ENCODE data around the gene RNGTT.
A peak's percentile ranks its signal among the peaks of the same experiment; 100 is the strongest.
"Not testable (repeated sequence)": the region's sequence is repeated elsewhere in the genome, so short reads cannot be mapped to it uniquely, and the experiment has no call there.

Gene RNGTT

GRCh38 chr6:88910922-88911778 lies 52.3 kb downstream of the RNGTT start:
- no peak for DNase-seq (ENCODE audit: low read depth)

- no peak for DNase-seq (ENCODE audit: low read depth)
These were observed 54.5 kb downstream of the RNGTT start for GRCh38 chr6:88908598-88909548.

- DNase-seq (ENCODE audit: low read depth): not testable (repeated sequence)
These were observed 56.3 kb downstream of the RNGTT start for GRCh38 chr6:88907148-88907547.

GRCh38 chr6:88899569-88900316 lies 63.7 kb downstream of the RNGTT start:
- no peak for DNase-seq (ENCODE audit: low read depth)

GRCh38 chr6:88895911-88896310 lies 67.5 kb downstream of the RNGTT start:
- no peak for DNase-seq (ENCODE audit: low read depth)

- no peak for DNase-seq (ENCODE audit: low read depth)
These were observed 72.3 kb downstream of the RNGTT start for GRCh38 chr6:88890860-88891845.

GRCh38 chr6:88890394-88890793 lies 73.0 kb downstream of the RNGTT start:
- DNase-seq (ENCODE audit: low read depth): no peak

- DNase-seq (ENCODE audit: low read depth): no peak
These were observed 79.1 kb downstream of the RNGTT start for GRCh38 chr6:88884361-88884760.

- no peak for DNase-seq (ENCODE audit: low read depth)
These were observed 80.9 kb downstream of the RNGTT start for GRCh38 chr6:88882536-88882935.

- no peak for DNase-seq (ENCODE audit: low read depth)
These were observed 82.0 kb downstream of the RNGTT start for GRCh38 chr6:88881451-88881850.

GRCh38 chr6:88880021-88880420 lies 83.4 kb downstream of the RNGTT start:
- DNase-seq (ENCODE audit: low read depth): no peak

GRCh38 chr6:88877893-88878292 lies 85.5 kb downstream of the RNGTT start:
- DNase-seq (ENCODE audit: low read depth): no peak

GRCh38 chr6:88872962-88873361 lies 90.5 kb downstream of the RNGTT start:
- no peak for DNase-seq (ENCODE audit: low read depth)

GRCh38 chr6:88871498-88871897 lies 91.9 kb downstream of the RNGTT start:
- no peak for DNase-seq (ENCODE audit: low read depth)

GRCh38 chr6:88870717-88871330 lies 92.6 kb downstream of the RNGTT start:
- DNase-seq (ENCODE audit: low read depth): peak; percentile 19

GRCh38 chr6:88869263-88870020 lies 94.0 kb downstream of the RNGTT start:
- DNase-seq (ENCODE audit: low read depth): no peak

- no peak for DNase-seq (ENCODE audit: low read depth)
These were observed 95.3 kb downstream of the RNGTT start for GRCh38 chr6:88867841-88868731.

GRCh38 chr6:88866856-88867255 lies 96.6 kb downstream of the RNGTT start:
- DNase-seq (ENCODE audit: low read depth): no peak

GRCh38 chr6:88865275-88865674 lies 98.1 kb downstream of the RNGTT start:
- no peak for DNase-seq (ENCODE audit: low read depth)

Data from stimulated activated CD8-positive, alpha-beta memory T cell treated with anti-CD3 and anti-CD28 coated beads, Interleukin-12 subunit alpha, Interleukin-12 subunit beta, amount 100 ng/mL, for 1 hour (primary cell).